Right hindlimb (tissue), 1 donor: ENCODE results near the gene KCNIP3.
"Not testable (repeated sequence)": the region's sequence is repeated elsewhere in the genome, so short reads cannot be mapped to it uniquely, and the experiment has no call there.

Experiments
- DNase-seq: peaks from one replicate; pipeline ENCODE4 v3.0.0-alpha.2; 2018

KCNIP3 gene

GRCh38 chr2:95433373-95433772, 136.2 kb downstream of the KCNIP3 start:
- DNase-seq: not testable (repeated sequence)

DNA sequence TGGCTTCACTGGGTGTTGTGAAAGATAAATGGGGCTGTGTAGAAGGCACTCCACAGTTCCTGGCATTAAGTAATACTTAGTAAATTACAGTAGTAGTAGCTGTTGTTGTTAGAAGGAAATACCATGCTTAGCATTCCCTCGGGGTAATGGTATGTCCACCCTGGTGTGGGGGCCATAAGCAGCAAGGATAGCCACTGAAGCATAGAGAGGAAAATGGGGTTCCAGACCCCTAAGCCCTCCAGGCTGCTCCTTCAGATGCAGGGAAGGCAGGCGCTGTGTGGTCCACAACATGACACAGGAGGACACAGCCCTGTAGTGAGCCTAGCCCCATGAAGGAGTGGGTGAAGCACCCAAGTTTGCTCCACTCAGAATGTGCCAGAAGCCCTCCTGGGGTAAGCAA, 136.8 kb downstream of the KCNIP3 start:
- not testable (repeated sequence) for DNase-seq

- DNase-seq: not testable (repeated sequence)
Observed at GRCh38 chr2:95434507-95435076, 137.4 kb downstream of the KCNIP3 start.

GRCh38 chr2:95435162-95435871, 138.2 kb downstream of the KCNIP3 start:
- not testable (repeated sequence) for DNase-seq
